ENCODE data around the gene DIPK1C.

The DIPK1C gene

GRCh38 chr18:74459889-74460288 lies 2.8 kb upstream of the DIPK1C start:
- Histone ChIP-seq H3K36me3 (ENCODE audit: control insufficient read depth, insufficient read depth, low read length) (no peaks in the 10 kb centered on the region), H3K9me3 (ENCODE audit: control insufficient read depth, low read length) (no peaks in the 10 kb centered on the region), H3K27me3 (ENCODE audit: control insufficient read depth, insufficient read depth, low read length) (peaks cover 37% of the 10 kb centered on the region), H3K9ac (ENCODE audit: low read length) (no peak overlapping the region), H3K4me1 (ENCODE audit: control insufficient read depth, insufficient read depth, low read length) (peaks cover 4% of the 10 kb centered on the region), H3K4me3 (ENCODE audit: low read length) (no peak overlapping the region)

GRCh38 chr18:74457725-74458421 lies 765 bp upstream of the DIPK1C start:
- Histone ChIP-seq H3K9ac (ENCODE audit: low read length) (no peak overlapping the region), H3K9me3 (ENCODE audit: control insufficient read depth, low read length) (no peaks in the 10 kb centered on the region), H3K4me1 (ENCODE audit: control insufficient read depth, insufficient read depth, low read length) (peaks cover 4% of the 10 kb centered on the region), H3K36me3 (ENCODE audit: control insufficient read depth, insufficient read depth, low read length) (no peaks in the 10 kb centered on the region), H3K4me3 (ENCODE audit: low read length) (no peak overlapping the region), H3K27me3 (ENCODE audit: control insufficient read depth, insufficient read depth, low read length) (peaks cover 46% of the 10 kb centered on the region)

DNA sequence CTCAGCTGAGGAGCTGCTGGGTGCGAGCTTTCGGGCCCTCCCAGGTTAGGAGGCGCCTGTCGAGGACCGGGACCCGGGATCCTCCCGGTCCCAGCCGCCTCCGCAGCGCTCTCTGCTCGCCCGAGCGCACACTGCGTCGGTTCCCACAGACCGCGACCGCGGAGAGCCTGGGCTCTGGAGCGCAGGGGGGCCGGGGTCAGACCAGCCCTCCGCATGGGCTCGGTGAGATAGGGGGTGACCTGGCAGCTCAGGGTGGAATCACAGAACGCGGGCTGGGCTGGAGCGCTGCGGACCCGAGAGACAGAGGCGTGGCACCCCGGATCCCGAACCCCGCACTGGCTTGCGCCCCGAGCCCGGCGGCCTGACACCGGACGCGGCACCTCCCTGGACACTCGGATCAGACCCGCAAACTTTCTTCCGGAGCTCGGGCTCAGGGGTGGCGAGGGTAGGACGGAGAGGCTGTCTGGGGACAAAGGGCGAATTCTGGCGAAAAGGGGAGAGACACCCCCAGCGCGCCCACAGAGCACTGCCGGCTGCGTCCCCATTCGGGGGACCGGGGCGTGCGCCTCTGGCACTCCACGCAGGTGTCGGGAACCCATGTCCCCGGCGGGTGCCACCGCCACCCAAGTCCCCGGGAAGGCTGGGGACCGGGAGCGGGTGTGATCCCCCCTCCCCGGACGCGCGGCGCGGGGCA lies 612 bp downstream of the DIPK1C start:
- Histone ChIP-seq H3K9ac (ENCODE audit: low read length) (no peak overlapping the region), H3K27me3 (ENCODE audit: control insufficient read depth, insufficient read depth, low read length) (peaks cover 46% of the 10 kb centered on the region), H3K9me3 (ENCODE audit: control insufficient read depth, low read length) (no peaks in the 10 kb centered on the region), H3K4me1 (ENCODE audit: control insufficient read depth, insufficient read depth, low read length) (peaks cover 4% of the 10 kb centered on the region), H3K4me3 (ENCODE audit: low read length) (no peak overlapping the region), H3K36me3 (ENCODE audit: control insufficient read depth, insufficient read depth, low read length) (no peaks in the 10 kb centered on the region)

DNA sequence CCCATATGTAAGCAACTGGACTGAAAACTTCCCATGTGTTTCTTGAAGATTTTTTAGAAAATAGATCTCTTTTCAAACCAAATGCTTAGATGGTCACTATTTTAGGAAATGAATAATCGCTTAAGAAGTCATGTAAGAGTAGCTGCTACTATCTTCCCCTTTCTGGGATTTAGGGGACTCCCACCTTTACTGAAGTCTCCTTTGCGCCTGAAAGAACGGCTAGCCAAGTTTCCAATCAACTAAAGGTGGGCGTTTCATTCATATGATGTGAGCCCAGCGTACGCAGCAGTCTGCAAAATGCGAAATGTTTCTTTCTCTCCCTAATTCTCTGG lies 1.1 kb downstream of the DIPK1C start:
- Histone ChIP-seq H3K36me3 (ENCODE audit: control insufficient read depth, insufficient read depth, low read length) (no peaks in the 10 kb centered on the region), H3K9me3 (ENCODE audit: control insufficient read depth, low read length) (no peaks in the 10 kb centered on the region), H3K27me3 (ENCODE audit: control insufficient read depth, insufficient read depth, low read length) (peaks cover 46% of the 10 kb centered on the region), H3K9ac (ENCODE audit: low read length) (no peak overlapping the region), H3K4me1 (ENCODE audit: control insufficient read depth, insufficient read depth, low read length) (peaks cover 5% of the 10 kb centered on the region), H3K4me3 (ENCODE audit: low read length) (no peak overlapping the region)

- no peak overlapping the region for H3K9ac ChIP-seq (ENCODE audit: low read length)
- H3K4me3 ChIP-seq (ENCODE audit: low read length) = no peak overlapping the region
- H3K9me3 ChIP-seq (ENCODE audit: control insufficient read depth, low read length) = no peaks in the 10 kb centered on the region
- peaks cover 8% of the 10 kb centered on the region for H3K4me1 ChIP-seq (ENCODE audit: control insufficient read depth, insufficient read depth, low read length)
- no peaks in the 10 kb centered on the region for H3K36me3 ChIP-seq (ENCODE audit: control insufficient read depth, insufficient read depth, low read length)
- H3K27me3 ChIP-seq (ENCODE audit: control insufficient read depth, insufficient read depth, low read length) = peaks cover 46% of the 10 kb centered on the region
These were observed 1.7 kb downstream of the DIPK1C start for GRCh38 chr18:74455386-74455785.

GRCh38 chr18:74454279-74454751 lies 2.8 kb downstream of the DIPK1C start:
- no peak overlapping the region for H3K9ac ChIP-seq (ENCODE audit: low read length)
- peaks cover 39% of the 10 kb centered on the region for H3K27me3 ChIP-seq (ENCODE audit: control insufficient read depth, insufficient read depth, low read length)
- H3K4me1 ChIP-seq (ENCODE audit: control insufficient read depth, insufficient read depth, low read length) = peaks cover 8% of the 10 kb centered on the region
- H3K4me3 ChIP-seq (ENCODE audit: low read length) = no peak overlapping the region
- H3K36me3 ChIP-seq (ENCODE audit: control insufficient read depth, insufficient read depth, low read length) = no peaks in the 10 kb centered on the region
- no peaks in the 10 kb centered on the region for H3K9me3 ChIP-seq (ENCODE audit: control insufficient read depth, low read length)

DNA sequence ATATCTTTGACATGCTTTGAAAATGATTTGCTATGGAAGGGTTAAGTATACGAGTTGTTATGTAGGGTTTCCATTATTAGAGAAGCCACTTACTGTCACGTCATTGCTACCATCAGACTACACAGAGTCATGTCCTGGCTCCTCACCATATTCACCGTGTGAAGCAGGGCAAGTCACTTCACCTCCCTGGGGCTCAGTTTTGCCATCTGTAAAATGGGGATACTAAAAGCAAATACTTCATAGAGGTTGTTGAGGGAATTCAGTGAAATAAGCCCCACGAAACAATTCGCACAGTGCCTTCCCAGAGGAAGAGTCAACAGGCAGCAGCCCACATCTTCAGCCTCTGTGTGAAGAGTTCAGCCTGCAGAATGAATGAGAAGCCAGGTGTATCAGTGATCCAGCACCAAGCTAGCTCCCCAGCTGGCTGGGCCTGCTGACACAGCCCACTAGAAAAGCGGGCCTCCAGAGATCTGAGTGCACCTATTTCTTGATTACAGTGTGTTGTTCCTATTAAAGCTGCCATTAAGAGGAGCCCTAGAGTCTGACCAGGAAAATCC lies 3.4 kb downstream of the DIPK1C start:
- Histone ChIP-seq H3K4me3 (ENCODE audit: low read length) (no peak overlapping the region), H3K27me3 (ENCODE audit: control insufficient read depth, insufficient read depth, low read length) (peaks cover 38% of the 10 kb centered on the region), H3K9me3 (ENCODE audit: control insufficient read depth, low read length) (no peaks in the 10 kb centered on the region), H3K9ac (ENCODE audit: low read length) (no peak overlapping the region), H3K36me3 (ENCODE audit: control insufficient read depth, insufficient read depth, low read length) (no peaks in the 10 kb centered on the region), H3K4me1 (ENCODE audit: control insufficient read depth, insufficient read depth, low read length) (peaks cover 8% of the 10 kb centered on the region)

DNA sequence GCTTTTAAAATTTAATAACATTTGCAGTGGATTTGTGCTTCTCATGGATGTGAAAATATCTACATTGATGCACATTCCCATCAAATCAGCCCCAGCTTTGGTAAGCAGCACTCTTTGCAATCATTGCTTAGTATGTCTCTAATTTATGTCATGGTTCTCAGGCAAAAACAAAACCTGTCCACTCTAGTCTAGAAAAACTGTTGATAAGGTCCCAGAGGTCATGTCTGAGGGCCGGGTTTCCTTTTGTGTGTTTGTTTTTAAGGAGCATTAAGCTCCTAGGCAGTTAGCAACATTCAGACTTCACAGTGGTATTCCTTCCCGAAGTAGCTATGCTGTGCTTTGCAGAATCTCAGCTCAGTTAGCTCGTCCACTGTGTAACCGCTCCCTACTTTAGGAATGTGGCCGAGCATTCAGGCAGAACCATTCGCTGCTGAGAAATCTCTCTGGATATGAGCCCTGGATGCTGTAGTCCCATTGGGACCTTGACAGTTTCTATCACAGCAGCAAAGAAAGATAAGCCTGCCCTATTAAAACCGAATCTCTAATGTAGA lies 4.0 kb downstream of the DIPK1C start:
- Histone ChIP-seq H3K9me3 (ENCODE audit: control insufficient read depth, low read length) (no peaks in the 10 kb centered on the region), H3K36me3 (ENCODE audit: control insufficient read depth, insufficient read depth, low read length) (no peaks in the 10 kb centered on the region), H3K4me1 (ENCODE audit: control insufficient read depth, insufficient read depth, low read length) (peaks cover 8% of the 10 kb centered on the region), H3K4me3 (ENCODE audit: low read length) (no peak overlapping the region), H3K27me3 (ENCODE audit: control insufficient read depth, insufficient read depth, low read length) (peaks cover 32% of the 10 kb centered on the region), H3K9ac (ENCODE audit: low read length) (no peak overlapping the region)

- H3K9ac ChIP-seq (ENCODE audit: low read length) = no peak overlapping the region
- H3K27me3 ChIP-seq (ENCODE audit: control insufficient read depth, insufficient read depth, low read length) = peaks cover 14% of the 10 kb centered on the region
These were observed 6.0 kb downstream of the DIPK1C start for GRCh38 chr18:74451148-74451547.

GRCh38 chr18:74450626-74451025 lies 6.5 kb downstream of the DIPK1C start:
- Histone ChIP-seq H3K36me3 (ENCODE audit: control insufficient read depth, insufficient read depth, low read length) (no peaks in the 10 kb centered on the region), H3K27me3 (ENCODE audit: control insufficient read depth, insufficient read depth, low read length) (peaks cover 10% of the 10 kb centered on the region), H3K4me1 (ENCODE audit: control insufficient read depth, insufficient read depth, low read length) (peaks cover 4% of the 10 kb centered on the region), H3K9ac (ENCODE audit: low read length) (no peak overlapping the region), H3K4me3 (ENCODE audit: low read length) (no peak overlapping the region), H3K9me3 (ENCODE audit: control insufficient read depth, low read length) (no peaks in the 10 kb centered on the region)

More at GRCh38 chr18:74451148-74451547, 6.0 kb downstream of the DIPK1C start:
- H3K9me3 ChIP-seq (ENCODE audit: control insufficient read depth, low read length) = no peaks in the 10 kb centered on the region
- H3K4me3 ChIP-seq (ENCODE audit: low read length) = no peak overlapping the region
- H3K4me1 ChIP-seq (ENCODE audit: control insufficient read depth, insufficient read depth, low read length) = peaks cover 4% of the 10 kb centered on the region
- H3K36me3 ChIP-seq (ENCODE audit: control insufficient read depth, insufficient read depth, low read length) = no peaks in the 10 kb centered on the region

GRCh38 chr18:74447404-74448152 lies 9.5 kb downstream of the DIPK1C start:
- Histone ChIP-seq H3K36me3 (ENCODE audit: control insufficient read depth, insufficient read depth, low read length) (no peaks in the 10 kb centered on the region), H3K27me3 (ENCODE audit: control insufficient read depth, insufficient read depth, low read length) (no peaks in the 10 kb centered on the region), H3K9ac (ENCODE audit: low read length) (no peak overlapping the region), H3K9me3 (ENCODE audit: control insufficient read depth, low read length) (no peaks in the 10 kb centered on the region), H3K4me3 (ENCODE audit: low read length) (no peak overlapping the region), H3K4me1 (ENCODE audit: control insufficient read depth, insufficient read depth, low read length) (peaks cover 4% of the 10 kb centered on the region)

Measured in mucosa of stomach (tissue), 1 donor.